GM12878 (cell line): ENCODE data around the gene CCR8.
A peak's percentile ranks its signal among the peaks of the same experiment; 100 is the strongest.

Experiments used
- ATF7 ChIP-seq: fragments of 450-650 bp; IDR thresholded peaks from 2 replicates; pipeline ENCODE4 v1.6.1; 2016; ENCODE audit warnings: low read depth, mild to moderate bottlenecking
- CTCF ChIP-seq, 3 experiments: IDR thresholded peaks in 2 of 3; conservative IDR thresholded peaks in 1 of 3; 2 replicates each; pipeline ENCODE4 v1.5.1; 2011; ENCODE audit warnings: low read depth in 3 of 3, low read length in 3 of 3, mild to moderate bottlenecking in 3 of 3, control low read depth in 2 of 3, moderate library complexity in 2 of 3, inconsistent platforms in 1 of 3, mixed read lengths in 1 of 3; ENCODE audit not compliant: control insufficient read depth in 2 of 3, insufficient read depth in 1 of 3; ENCODE audit errors: extremely low read depth in 1 of 3
- EP300 ChIP-seq, 2 experiments: fragments of 150-350 bp in 1 of 2; IDR thresholded peaks; 2 replicates each; pipeline ENCODE4 v1.6.1; 2011 to 2012; ENCODE audit warnings: low read depth in 2 of 2, low read length in 2 of 2, borderline replicate concordance in 1 of 2, improper control_type of control experiment in 1 of 2, inconsistent platforms in 1 of 2; ENCODE audit not compliant: control insufficient read depth in 1 of 2
- HDAC2 ChIP-seq: fragments of 200-600 bp; sonication (generic); IDR thresholded peaks from 2 replicates; pipeline ENCODE4 v1.6.1; 2017
- IKZF2 ChIP-seq, 2 experiments: fragments of 450-650 bp; IDR thresholded peaks; 2 replicates each; pipeline ENCODE4 v1.6.1; 2017; ENCODE audit warnings: mild to moderate bottlenecking in 2 of 2, moderate library complexity in 2 of 2
- POLR2AphosphoS5 ChIP-seq: IDR thresholded peaks from 2 replicates; pipeline ENCODE4 v1.6.1; 2011; ENCODE audit warnings: mild to moderate bottlenecking, low read length, inconsistent platforms
- SUZ12 ChIP-seq: fragments of 200-600 bp; sonication (generic); IDR thresholded peaks from one replicate; pipeline ENCODE4 v1.6.1; 2018; ENCODE audit warnings: antibody characterized with exemption, mild to moderate bottlenecking; ENCODE audit not compliant: unreplicated experiment
- ZZZ3 ChIP-seq: IDR thresholded peaks from 2 replicates; pipeline ENCODE4 v1.6.1; 2011; ENCODE audit warnings: low read depth; ENCODE audit not compliant: control insufficient read depth, insufficient read length
- TF ChIP-seq, protein P1 (sequence below): fragments of 450-650 bp; IDR thresholded peaks from 2 replicates; pipeline ENCODE4 v1.6.1; 2016; ENCODE audit warnings: mild to moderate bottlenecking, moderate library complexity, borderline replicate concordance
- TF ChIP-seq, protein P2 (sequence below): fragments of 450-650 bp; formaldehyde crosslinking; IDR thresholded peaks from 2 replicates; pipeline ENCODE4 v1.4.0; 2020; ENCODE audit warnings: mild to moderate bottlenecking, moderate library complexity

GRCh38 chr3:39295184-39295775 is 34.2 kb upstream of the CCR8 start:
- TF ChIP-seq SUZ12 (no peak), CTCF (IDR thresholded peaks at IDR 0.05 in 2 of 3, conservative IDR thresholded peaks at IDR 0.05 in 1 of 3; ENCODE audit: control insufficient read depth in 2 of 3, extremely low read depth in 1 of 3, insufficient read depth in 1 of 3, low read depth in 3 of 3, low read length in 3 of 3) (no peak), ATF7 (peak; percentile 97), EP300 (IDR thresholded peaks at IDR 0.05; ENCODE audit: borderline replicate concordance in 1 of 2, control insufficient read depth in 1 of 2, low read depth in 2 of 2, low read length in 2 of 2) (peak; percentile 91 to 94), ZZZ3 (no peak), POLR2AphosphoS5 (peak; percentile 76; the same call in 1 of the 2 replicates), IKZF2 (IDR thresholded peaks at IDR 0.05) (peak; percentile 93), HDAC2 (no peak)
- TF ChIP-seq, protein P1, sequence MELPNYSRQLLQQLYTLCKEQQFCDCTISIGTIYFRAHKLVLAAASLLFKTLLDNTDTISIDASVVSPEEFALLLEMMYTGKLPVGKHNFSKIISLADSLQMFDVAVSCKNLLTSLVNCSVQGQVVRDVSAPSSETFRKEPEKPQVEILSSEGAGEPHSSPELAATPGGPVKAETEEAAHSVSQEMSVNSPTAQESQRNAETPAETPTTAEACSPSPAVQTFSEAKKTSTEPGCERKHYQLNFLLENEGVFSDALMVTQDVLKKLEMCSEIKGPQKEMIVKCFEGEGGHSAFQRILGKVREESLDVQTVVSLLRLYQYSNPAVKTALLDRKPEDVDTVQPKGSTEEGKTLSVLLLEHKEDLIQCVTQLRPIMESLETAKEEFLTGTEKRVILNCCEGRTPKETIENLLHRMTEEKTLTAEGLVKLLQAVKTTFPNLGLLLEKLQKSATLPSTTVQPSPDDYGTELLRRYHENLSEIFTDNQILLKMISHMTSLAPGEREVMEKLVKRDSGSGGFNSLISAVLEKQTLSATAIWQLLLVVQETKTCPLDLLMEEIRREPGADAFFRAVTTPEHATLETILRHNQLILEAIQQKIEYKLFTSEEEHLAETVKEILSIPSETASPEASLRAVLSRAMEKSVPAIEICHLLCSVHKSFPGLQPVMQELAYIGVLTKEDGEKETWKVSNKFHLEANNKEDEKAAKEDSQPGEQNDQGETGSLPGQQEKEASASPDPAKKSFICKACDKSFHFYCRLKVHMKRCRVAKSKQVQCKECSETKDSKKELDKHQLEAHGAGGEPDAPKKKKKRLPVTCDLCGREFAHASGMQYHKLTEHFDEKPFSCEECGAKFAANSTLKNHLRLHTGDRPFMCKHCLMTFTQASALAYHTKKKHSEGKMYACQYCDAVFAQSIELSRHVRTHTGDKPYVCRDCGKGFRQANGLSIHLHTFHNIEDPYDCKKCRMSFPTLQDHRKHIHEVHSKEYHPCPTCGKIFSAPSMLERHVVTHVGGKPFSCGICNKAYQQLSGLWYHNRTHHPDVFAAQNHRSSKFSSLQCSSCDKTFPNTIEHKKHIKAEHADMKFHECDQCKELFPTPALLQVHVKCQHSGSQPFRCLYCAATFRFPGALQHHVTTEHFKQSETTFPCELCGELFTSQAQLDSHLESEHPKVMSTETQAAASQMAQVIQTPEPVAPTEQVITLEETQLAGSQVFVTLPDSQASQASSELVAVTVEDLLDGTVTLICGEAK = no peak
- TF ChIP-seq, protein P2, sequence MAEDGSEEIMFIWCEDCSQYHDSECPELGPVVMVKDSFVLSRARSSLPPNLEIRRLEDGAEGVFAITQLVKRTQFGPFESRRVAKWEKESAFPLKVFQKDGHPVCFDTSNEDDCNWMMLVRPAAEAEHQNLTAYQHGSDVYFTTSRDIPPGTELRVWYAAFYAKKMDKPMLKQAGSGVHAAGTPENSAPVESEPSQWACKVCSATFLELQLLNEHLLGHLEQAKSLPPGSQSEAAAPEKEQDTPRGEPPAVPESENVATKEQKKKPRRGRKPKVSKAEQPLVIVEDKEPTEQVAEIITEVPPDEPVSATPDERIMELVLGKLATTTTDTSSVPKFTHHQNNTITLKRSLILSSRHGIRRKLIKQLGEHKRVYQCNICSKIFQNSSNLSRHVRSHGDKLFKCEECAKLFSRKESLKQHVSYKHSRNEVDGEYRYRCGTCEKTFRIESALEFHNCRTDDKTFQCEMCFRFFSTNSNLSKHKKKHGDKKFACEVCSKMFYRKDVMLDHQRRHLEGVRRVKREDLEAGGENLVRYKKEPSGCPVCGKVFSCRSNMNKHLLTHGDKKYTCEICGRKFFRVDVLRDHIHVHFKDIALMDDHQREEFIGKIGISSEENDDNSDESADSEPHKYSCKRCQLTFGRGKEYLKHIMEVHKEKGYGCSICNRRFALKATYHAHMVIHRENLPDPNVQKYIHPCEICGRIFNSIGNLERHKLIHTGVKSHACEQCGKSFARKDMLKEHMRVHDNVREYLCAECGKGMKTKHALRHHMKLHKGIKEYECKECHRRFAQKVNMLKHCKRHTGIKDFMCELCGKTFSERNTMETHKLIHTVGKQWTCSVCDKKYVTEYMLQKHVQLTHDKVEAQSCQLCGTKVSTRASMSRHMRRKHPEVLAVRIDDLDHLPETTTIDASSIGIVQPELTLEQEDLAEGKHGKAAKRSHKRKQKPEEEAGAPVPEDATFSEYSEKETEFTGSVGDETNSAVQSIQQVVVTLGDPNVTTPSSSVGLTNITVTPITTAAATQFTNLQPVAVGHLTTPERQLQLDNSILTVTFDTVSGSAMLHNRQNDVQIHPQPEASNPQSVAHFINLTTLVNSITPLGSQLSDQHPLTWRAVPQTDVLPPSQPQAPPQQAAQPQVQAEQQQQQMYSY (CRISPR knock-in tag) = no peak
